HG03159 (cell line): ENCODE results near the gene FBN3.
"Not testable (repeated sequence)": the region's sequence is repeated elsewhere in the genome, so short reads cannot be mapped to it uniquely, and the experiment has no call there.

Source experiments
- ATAC-seq: cut with Tn5 transposase; IDR thresholded peaks from one replicate; pipeline ENCODE4 v1.9.1; 2021; ENCODE audit warnings: mild to moderate bottlenecking, moderate library complexity; ENCODE audit not compliant: unreplicated experiment

The FBN3 gene

DNA sequence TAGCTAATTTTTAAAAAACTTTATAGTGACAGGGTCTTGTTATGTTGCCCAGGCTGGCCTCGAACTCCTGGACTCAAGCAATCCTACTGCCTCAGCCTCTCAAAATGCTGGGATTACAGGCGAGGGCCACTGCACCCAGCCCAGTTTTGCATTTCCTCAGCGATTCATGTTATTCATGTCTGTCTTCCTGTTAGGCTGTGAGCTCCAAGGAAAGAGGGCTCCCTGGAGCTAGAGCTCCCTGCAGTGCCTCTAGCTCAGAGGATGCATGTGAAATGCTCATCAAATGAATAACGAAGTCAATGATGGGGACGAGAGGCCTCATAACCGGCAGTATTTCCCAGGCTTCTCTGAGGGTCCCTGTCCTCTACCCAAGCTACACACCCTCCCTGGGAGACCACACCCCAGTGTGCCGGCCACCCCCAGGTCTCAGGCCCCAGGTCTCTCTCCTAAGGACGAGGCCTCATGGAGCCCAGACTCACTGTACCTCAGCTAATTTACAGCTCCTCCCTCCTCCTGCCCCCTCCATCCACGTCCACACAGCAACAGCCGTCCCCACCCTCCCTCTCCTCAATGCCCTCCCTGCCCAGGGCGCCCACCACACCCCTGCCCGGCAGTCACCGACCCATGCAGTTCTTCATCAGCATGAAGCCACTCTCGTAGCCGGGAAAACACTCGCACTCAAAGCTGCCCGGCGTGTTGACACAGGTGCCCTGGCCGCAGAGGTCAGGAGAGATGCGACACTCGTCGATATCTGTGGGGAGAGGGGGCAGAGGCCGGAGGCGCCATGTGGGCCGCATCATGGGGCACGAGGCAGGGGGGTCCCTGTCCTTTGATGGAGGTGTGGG, 28.5 kb downstream of the FBN3 start:
- ATAC-seq, result no peak

GRCh38 chr19:8117991-8118390, 31.4 kb downstream of the FBN3 start:
- ATAC-seq, result no peak

- ATAC-seq, result no peak
Observed at GRCh38 chr19:8116437-8117293, 32.7 kb downstream of the FBN3 start.

GRCh38 chr19:8115805-8116396, 33.5 kb downstream of the FBN3 start:
- no peak for ATAC-seq

- no peak for ATAC-seq
Observed at GRCh38 chr19:8113017-8113416, 36.4 kb downstream of the FBN3 start.

DNA sequence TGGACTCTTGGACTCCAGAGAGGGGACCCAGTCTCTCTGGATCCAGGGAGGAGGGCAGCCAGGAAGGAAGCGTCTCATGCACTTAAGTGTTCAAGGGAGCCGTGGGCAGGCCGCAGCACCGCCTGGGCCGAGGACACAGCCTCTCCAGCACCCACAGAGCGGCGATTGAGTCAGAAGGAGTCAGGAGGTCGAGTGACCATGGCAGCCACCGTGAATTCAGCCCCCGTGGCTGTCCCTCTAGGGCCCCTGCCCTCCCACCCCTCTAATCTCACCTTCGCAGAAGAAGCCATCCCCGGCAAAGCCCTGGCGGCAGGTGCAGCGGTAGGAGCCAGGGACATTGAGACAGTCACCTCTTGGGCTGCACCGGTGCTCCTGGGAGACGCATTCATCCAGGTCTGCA, 38.0 kb downstream of the FBN3 start:
- no peak for ATAC-seq

- ATAC-seq, result no peak
Observed at GRCh38 chr19:8110931-8111330, 38.5 kb downstream of the FBN3 start.

- no peak for ATAC-seq
Observed at GRCh38 chr19:8109890-8110662, 39.3 kb downstream of the FBN3 start.

DNA sequence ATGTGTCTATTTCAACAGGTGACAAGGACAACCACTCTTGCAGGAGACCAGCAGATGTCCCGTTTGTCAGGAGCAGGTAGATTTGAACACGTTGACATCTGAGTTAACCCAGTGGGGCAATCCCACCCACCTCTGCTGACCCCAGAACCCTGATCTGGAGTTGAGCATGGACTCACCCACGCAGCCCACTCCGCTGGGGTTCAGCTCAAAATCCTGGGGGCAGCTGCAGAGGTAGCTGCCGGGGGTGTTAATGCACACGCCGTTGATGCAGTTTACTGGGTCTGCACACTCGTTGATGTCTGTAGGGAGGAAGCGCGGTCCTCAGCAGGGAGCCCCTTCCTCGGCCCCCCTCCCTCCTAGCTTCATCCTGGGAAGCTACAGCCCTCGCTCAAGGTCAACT, 39.9 kb downstream of the FBN3 start:
- no peak for ATAC-seq

- no peak for ATAC-seq
Observed at GRCh38 chr19:8108560-8109445, 40.6 kb downstream of the FBN3 start.

GRCh38 chr19:8107301-8107903, 42.0 kb downstream of the FBN3 start:
- ATAC-seq, result no peak

DNA sequence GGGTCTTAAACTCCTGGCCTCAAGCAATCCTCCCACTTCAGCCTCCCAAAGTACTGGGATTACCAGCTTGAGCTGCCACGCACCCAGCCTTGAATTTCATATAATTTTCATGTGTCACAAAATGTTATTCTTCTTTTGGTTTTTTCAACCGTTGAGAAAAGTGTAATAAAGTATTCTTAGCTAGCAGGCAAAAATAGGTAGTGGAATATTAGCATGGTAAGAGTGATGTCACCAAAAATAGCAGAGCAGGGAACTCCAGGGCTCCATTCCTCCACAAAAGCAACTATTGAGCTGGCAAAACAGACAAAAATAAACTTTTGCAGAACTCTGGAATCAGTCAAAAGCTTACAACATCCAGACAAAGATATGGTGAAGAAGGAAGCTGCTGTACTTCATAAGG, 43.9 kb downstream of the FBN3 start:
- no peak for ATAC-seq

GRCh38 chr19:8101910-8102309, 47.5 kb downstream of the FBN3 start:
- not testable (repeated sequence) for ATAC-seq

GRCh38 chr19:8101311-8101710, 48.1 kb downstream of the FBN3 start:
- no peak for ATAC-seq

DNA sequence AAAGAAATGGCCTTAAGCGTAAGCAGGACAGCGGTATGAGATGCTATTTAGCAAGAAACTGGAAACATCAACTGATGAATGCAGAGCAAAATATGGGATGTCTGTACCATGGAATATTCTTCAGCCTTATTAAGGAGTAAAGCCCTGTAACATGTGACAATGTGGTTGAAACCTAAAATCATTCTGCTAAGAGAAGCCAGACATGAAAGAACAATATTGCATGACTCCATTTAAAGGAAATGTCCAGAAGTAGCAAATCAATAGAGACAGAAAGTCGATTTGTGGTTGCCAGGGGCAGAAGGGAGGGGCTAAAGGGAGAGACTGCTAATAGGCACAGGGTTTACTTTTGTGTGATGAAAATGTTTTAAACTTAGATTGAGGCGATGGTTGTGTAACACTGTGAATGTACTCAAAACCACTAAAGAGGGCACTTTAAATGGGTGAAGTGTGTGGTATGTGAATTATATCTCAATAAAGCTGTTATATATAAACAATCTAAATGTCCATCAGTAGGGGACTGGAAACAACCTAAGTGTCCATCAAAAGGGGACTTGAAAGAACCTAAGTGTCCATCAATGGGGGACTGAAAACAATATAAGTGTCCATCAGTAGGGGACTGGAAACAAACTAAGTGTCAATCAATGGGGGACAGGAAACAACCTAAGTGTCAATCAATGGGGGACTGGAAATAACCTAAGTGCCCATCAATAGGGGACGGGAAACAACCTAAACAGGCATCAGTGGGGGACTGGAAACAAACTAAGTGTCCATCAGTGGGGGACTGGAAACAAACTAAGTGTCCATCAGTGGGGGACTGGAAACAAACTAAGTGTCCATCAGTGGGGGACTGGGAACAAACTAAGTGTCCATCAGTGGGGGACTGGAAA, 51.5 kb downstream of the FBN3 start:
- no peak for ATAC-seq

DNA sequence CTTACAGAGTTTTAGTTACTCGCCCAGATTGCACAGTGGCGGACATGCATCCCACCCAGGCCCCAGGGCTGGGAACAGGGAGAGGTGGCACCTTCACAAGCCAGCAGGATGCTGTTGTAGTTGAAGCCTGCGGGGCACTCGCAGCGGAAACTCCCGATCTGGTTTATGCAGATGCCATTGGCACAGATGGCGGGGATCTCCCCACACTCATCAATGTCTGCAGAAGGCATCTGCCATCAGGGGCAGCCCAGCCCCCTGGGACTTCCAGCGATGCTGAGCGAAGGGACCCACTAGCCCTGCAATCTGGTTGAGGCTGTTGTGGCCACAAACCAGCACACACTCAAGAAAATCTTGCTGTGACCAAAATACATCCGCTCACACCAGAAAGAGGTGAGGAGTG, 52.2 kb downstream of the FBN3 start:
- ATAC-seq, result no peak

GRCh38 chr19:8096071-8096470, 53.3 kb downstream of the FBN3 start:
- ATAC-seq, result no peak

DNA sequence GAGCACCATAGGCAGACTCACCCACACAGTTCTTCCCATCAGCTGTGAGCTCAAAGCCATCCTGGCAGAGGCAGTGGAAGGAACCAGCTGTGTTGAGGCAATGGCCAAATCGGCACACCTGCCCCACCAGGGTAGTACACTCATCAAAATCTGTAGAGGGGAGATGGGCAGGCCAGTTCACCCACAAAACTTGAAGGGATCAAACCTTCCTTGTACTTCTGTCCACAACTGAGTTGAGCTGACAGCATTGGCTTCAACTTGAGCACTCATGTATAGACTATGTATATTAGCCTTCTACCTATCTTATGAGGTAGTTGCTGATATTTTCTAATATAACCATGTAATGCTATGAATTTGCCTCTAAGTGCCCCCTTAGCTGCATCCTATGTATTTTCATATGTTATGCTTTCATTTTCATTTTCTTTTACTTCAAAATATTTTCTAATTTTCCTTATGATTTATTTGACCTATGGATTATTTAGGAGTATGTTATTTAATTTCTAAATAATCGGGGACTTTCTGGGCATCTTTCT, 54.0 kb downstream of the FBN3 start:
- ATAC-seq, result no peak
